A549 (cell line): ENCODE measurements around the gene FRY. TPM values are rescaled to one million over a fixed set of nuclear protein-coding genes. Genes with fewer than 3 reads are reported as not detected.

Source experiments
- ATAC-seq, 2 experiments: fragments of 200-7000 bp in 1 of 2; fragments of >200 bp in 1 of 2; cut with Nextera tagmentation in 1 of 2; cut with Tn5 transposase in 1 of 2; 3 replicates each; pipeline versions ENCODE4 v1.8.0 to v1.9.1; 2018 to 2020; ENCODE audit warnings: mild to moderate bottlenecking in 1 of 2, moderate library complexity in 1 of 2
- CTCF ChIA-PET: fragments of 300-600 bp; sonication (Branson Sonifier 250); formaldehyde crosslinking; extraction: SDS; loops from one replicate; lab custom pipeline; 2021; ENCODE audit warnings: antibody characterized with exemption, inconsistent platforms; lab: Yijun Ruan, JAX
- POLR2A ChIA-PET: fragments of 350-600 bp; formaldehyde crosslinking; extraction: SDS; loops from one replicate; lab custom pipeline; 2021; ENCODE audit warnings: antibody characterized with exemption, inconsistent platforms; lab: Yijun Ruan, JAX
- DNase-seq, 2 experiments: peaks; one replicate each; pipeline versions ENCODE4 v3.0.0 to v3.0.0-alpha.2; 2011 to 2016; ENCODE audit warnings: low read depth in 1 of 2, low spot score in 1 of 2
- FAIRE-seq: peaks from 2 replicates; lab custom pipeline; 2011; peaks lifted over from hg19 to GRCh38; lab: Jason Lieb, UNC
- H3K27ac ChIP-seq, 2 experiments: fragments of >200 bp; sonication (Bioruptor Twin); formaldehyde crosslinking; 3 replicates each; pipeline ENCODE4 v1.5.1; 2016 to 2017
- H3K4me1 ChIP-seq: fragments of >200 bp; sonication (Bioruptor Twin); formaldehyde crosslinking; 3 replicates; pipeline ENCODE4 v1.6.1; 2016
- H3K4me2 ChIP-seq: fragments of >200 bp; sonication (Bioruptor Twin); formaldehyde crosslinking; 3 replicates; pipeline ENCODE4 v1.6.1; 2016
- H3K4me3 ChIP-seq: fragments of >200 bp; sonication (Bioruptor Twin); formaldehyde crosslinking; 3 replicates; pipeline ENCODE4 v1.5.1; 2016
- H3K9me3 ChIP-seq: fragments of >200 bp; sonication (Bioruptor Twin); formaldehyde crosslinking; 3 replicates; pipeline ENCODE4 v1.6.1; 2016
- CBX8 ChIP-seq: fragments of 200-600 bp; sonication (generic); IDR thresholded peaks from 2 replicates; pipeline ENCODE4 v1.6.1; 2016
- CHD4 ChIP-seq: fragments of 200-600 bp; sonication (generic); IDR thresholded peaks from 2 replicates; pipeline ENCODE4 v1.6.1; 2016; ENCODE audit warnings: antibody characterized with exemption, mild to moderate bottlenecking, borderline replicate concordance
- E2F6 ChIP-seq: IDR thresholded peaks from 2 replicates; pipeline ENCODE4 v1.6.1; 2012; ENCODE audit warnings: low read depth, borderline replicate concordance
- EP300 ChIP-seq, 2 experiments: fragments of >200 bp; sonication (Bioruptor Twin); formaldehyde crosslinking; IDR thresholded peaks; 2 replicates in 1 of 2; 3 replicates in 1 of 2; pipeline ENCODE4 v1.6.1; 2016 to 2017
- ESRRA ChIP-seq: fragments of 150-350 bp; IDR thresholded peaks from 2 replicates; pipeline ENCODE4 v1.6.1; 2014; ENCODE audit warnings: mild to moderate bottlenecking, low read length, borderline replicate concordance
- FOSL2 ChIP-seq, 2 experiments: fragments of 450-650 bp in 1 of 2; fragments of >200 bp in 1 of 2; sonication (Bioruptor Twin) in 1 of 2; formaldehyde crosslinking; IDR thresholded peaks; 2 replicates each; pipeline versions ENCODE4 v1.5.0 to v1.6.1; 2016 to 2020; ENCODE audit warnings: mild to moderate bottlenecking in 1 of 2, moderate library complexity in 1 of 2
- GATA3 ChIP-seq: IDR thresholded peaks from 2 replicates; pipeline ENCODE4 v1.6.1; 2012; ENCODE audit warnings: borderline replicate concordance
- HDAC2 ChIP-seq: fragments of 200-600 bp; sonication (generic); IDR thresholded peaks from 2 replicates; pipeline ENCODE4 v1.6.1; 2016
- JUN ChIP-seq, 2 experiments: fragments of >200 bp; sonication (Bioruptor Twin); formaldehyde crosslinking; IDR thresholded peaks; 2 replicates in 1 of 2; 3 replicates in 1 of 2; pipeline ENCODE4 v1.6.1; 2016 to 2017
- MYC ChIP-seq: IDR thresholded peaks from 2 replicates; pipeline ENCODE4 v1.6.1; 2012; ENCODE audit warnings: mild to moderate bottlenecking, inconsistent platforms, low read length, improper control_type of control experiment, borderline replicate concordance
- NFE2L2 ChIP-seq: fragments of 150-350 bp; conservative IDR thresholded peaks from 2 replicates; pipeline ENCODE4 v1.6.1; 2014; ENCODE audit warnings: low read length
- NR3C1 ChIP-seq: fragments of >200 bp; sonication (Bioruptor Twin); formaldehyde crosslinking; IDR thresholded peaks from 3 replicates; pipeline ENCODE4 v1.6.1; 2017
- PHF8 ChIP-seq: fragments of 200-600 bp; sonication (generic); IDR thresholded peaks from 2 replicates; pipeline ENCODE4 v1.6.1; 2016; ENCODE audit warnings: low read depth, mild to moderate bottlenecking, antibody characterized with exemption, moderate library complexity, borderline replicate concordance
- POLR2A ChIP-seq: IDR thresholded peaks from 2 replicates; pipeline ENCODE4 v1.6.1; 2012; ENCODE audit warnings: mild to moderate bottlenecking, low read length
- POLR2AphosphoS2 ChIP-seq: conservative IDR thresholded peaks from 2 replicates; pipeline ENCODE4 v1.6.1; 2012; ENCODE audit warnings: low read length, improper control_type of control experiment, inconsistent platforms
- RAD21 ChIP-seq, 2 experiments: fragments of >200 bp in 1 of 2; sonication (Bioruptor Twin) in 1 of 2; formaldehyde crosslinking in 1 of 2; IDR thresholded peaks in 1 of 2; conservative IDR thresholded peaks in 1 of 2; 2 replicates in 1 of 2; 3 replicates in 1 of 2; pipeline ENCODE4 v1.6.1; 2012 to 2018; ENCODE audit warnings: inconsistent platforms in 1 of 2
- RFX5 ChIP-seq: fragments of 450-650 bp; IDR thresholded peaks from 2 replicates; pipeline ENCODE4 v1.7.1; 2014; ENCODE audit warnings: antibody characterized with exemption, mild to moderate bottlenecking, moderate library complexity
- RNF2 ChIP-seq: fragments of 200-600 bp; sonication (generic); IDR thresholded peaks from 2 replicates; pipeline ENCODE4 v1.6.1; 2016; ENCODE audit warnings: low read depth, mild to moderate bottlenecking, antibody characterized with exemption, moderate library complexity, borderline replicate concordance
- SREBF2 ChIP-seq: fragments of 450-650 bp; IDR thresholded peaks from 2 replicates; pipeline ENCODE4 v1.6.1; 2014; ENCODE audit warnings: mild to moderate bottlenecking, moderate library complexity
- USF2 ChIP-seq: fragments of 450-650 bp; IDR thresholded peaks from 2 replicates; pipeline ENCODE4 v1.6.1; 2014; ENCODE audit warnings: antibody characterized with exemption
- WGBS: methylation state at CpG from one replicate; pipeline ENCODE4 v1.1.6; 2017; ENCODE audit errors: missing lambda C conversion rate; 5-methylcytosine and 5-hydroxymethylcytosine counted together
- polyA plus RNA-seq, 4 experiments: library from polyadenylated mRNA; depleted of rRNA in 3 of 4; stranded (reverse); fragments of >200 nt; fragmentation: RNase III in 1 of 4; extraction: RNeasy Plus Mini Kit Qiagen cat#74134 plus additional on column Dnase treatment in 1 of 4; gene quantifications; 2 replicates in 3 of 4; 3 replicates in 1 of 4; pipeline ENCODE4 v1.2.3, GENCODE V29; 2011 to 2017
- TF ChIP-seq, protein P1 (sequence below): fragments of >200 bp; sonication (Bioruptor Twin); formaldehyde crosslinking; IDR thresholded peaks from 2 replicates; pipeline ENCODE4 v1.6.1; 2016
- TF ChIP-seq, protein P2 (sequence below): fragments of 200-600 bp; sonication (generic); IDR thresholded peaks from 2 replicates; pipeline ENCODE4 v1.6.1; 2016; ENCODE audit warnings: antibody characterized with exemption, mild to moderate bottlenecking, moderate library complexity

FRY gene
- polyA plus RNA-seq, 2 of the 4 experiments (the other 2 are of a cell fraction) = 0.08 to 0.26 TPM

- no peak for TF ChIP-seq NR3C1
- TF ChIP-seq, all 56 proteins: peak for 0
Measured at GRCh38 chr13:32173881-32174280, 142.3 kb downstream of the FRY start (continued).

- DNase-seq (no peak), ATAC-seq (no peak), FAIRE-seq (no peak)
- 27% methylated on average over 1 of the region's 1 CpG for WGBS
- Histone ChIP-seq H3K27ac (no peak overlapping the region), H3K4me3 (no peak overlapping the region), H3K4me2 (no peak overlapping the region), H3K9me3 (no peaks in the 10 kb centered on the region), H3K4me1 (no peaks in the 10 kb centered on the region)
- TF ChIP-seq PHF8 = no peak
- TF ChIP-seq USF2 = no peak
- TF ChIP-seq CHD4 = no peak
- no peak for TF ChIP-seq GATA3
- TF ChIP-seq, protein P1, sequence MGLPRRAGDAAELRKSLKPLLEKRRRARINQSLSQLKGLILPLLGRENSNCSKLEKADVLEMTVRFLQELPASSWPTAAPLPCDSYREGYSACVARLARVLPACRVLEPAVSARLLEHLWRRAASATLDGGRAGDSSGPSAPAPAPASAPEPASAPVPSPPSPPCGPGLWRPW = no peak
- no peak for TF ChIP-seq RNF2
- TF ChIP-seq POLR2A = no peak
- TF ChIP-seq POLR2AphosphoS2 = no peak
- no peak for TF ChIP-seq RFX5
- no peak for TF ChIP-seq SREBF2
- no peak for TF ChIP-seq NR3C1
- TF ChIP-seq HDAC2 = no peak
- no peak for TF ChIP-seq FOSL2 (IDR thresholded peaks at IDR 0.05)
- no peak for TF ChIP-seq FOSL2 (CRISPR knock-in tag; IDR thresholded peaks at IDR 0.05)
- no peak for TF ChIP-seq JUN (IDR thresholded peaks at IDR 0.05)
- TF ChIP-seq, protein P2, sequence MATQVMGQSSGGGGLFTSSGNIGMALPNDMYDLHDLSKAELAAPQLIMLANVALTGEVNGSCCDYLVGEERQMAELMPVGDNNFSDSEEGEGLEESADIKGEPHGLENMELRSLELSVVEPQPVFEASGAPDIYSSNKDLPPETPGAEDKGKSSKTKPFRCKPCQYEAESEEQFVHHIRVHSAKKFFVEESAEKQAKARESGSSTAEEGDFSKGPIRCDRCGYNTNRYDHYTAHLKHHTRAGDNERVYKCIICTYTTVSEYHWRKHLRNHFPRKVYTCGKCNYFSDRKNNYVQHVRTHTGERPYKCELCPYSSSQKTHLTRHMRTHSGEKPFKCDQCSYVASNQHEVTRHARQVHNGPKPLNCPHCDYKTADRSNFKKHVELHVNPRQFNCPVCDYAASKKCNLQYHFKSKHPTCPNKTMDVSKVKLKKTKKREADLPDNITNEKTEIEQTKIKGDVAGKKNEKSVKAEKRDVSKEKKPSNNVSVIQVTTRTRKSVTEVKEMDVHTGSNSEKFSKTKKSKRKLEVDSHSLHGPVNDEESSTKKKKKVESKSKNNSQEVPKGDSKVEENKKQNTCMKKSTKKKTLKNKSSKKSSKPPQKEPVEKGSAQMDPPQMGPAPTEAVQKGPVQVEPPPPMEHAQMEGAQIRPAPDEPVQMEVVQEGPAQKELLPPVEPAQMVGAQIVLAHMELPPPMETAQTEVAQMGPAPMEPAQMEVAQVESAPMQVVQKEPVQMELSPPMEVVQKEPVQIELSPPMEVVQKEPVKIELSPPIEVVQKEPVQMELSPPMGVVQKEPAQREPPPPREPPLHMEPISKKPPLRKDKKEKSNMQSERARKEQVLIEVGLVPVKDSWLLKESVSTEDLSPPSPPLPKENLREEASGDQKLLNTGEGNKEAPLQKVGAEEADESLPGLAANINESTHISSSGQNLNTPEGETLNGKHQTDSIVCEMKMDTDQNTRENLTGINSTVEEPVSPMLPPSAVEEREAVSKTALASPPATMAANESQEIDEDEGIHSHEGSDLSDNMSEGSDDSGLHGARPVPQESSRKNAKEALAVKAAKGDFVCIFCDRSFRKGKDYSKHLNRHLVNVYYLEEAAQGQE = no peak
- no peak for TF ChIP-seq RAD21 (conservative IDR thresholded peaks at IDR 0.05 in 1 of 2, IDR thresholded peaks at IDR 0.05 in 1 of 2)
- no peak for TF ChIP-seq MYC
- ChIA-PET CTCF (no interaction called here), POLR2A (no interaction called here)
Measured at GRCh38 chr13:32174366-32174765, 142.8 kb downstream of the FRY start.

GRCh38 chr13:32175307-32175706 is 143.7 kb downstream of the FRY start:
- POLR2A ChIA-PET = no interaction called here
- FAIRE-seq (no peak), ATAC-seq (no peak), DNase-seq (no peak)
- TF ChIP-seq NFE2L2 = no peak
- no peak for TF ChIP-seq USF2
- TF ChIP-seq E2F6 = no peak
- TF ChIP-seq JUN (IDR thresholded peaks at IDR 0.05) = no peak
- no peak for TF ChIP-seq RFX5
- TF ChIP-seq CBX8 = no peak
- no peak for TF ChIP-seq MYC
- TF ChIP-seq ESRRA = no peak
- TF ChIP-seq EP300 (IDR thresholded peaks at IDR 0.05) = no peak
- CTCF ChIA-PET = interaction anchor here (2.4 kb wide), 1 partner anchor 10 kb away, joined by 11 read pairs; no protein-coding TSS in a partner anchor
- Histone ChIP-seq H3K4me1 (no peaks in the 10 kb centered on the region), H3K27ac (no peak overlapping the region), H3K4me3 (no peak overlapping the region), H3K4me2 (no peak overlapping the region), H3K9me3 (no peaks in the 10 kb centered on the region)
- WGBS = 68% methylated on average over 6 of the region's 6 CpGs
